Measurements from ENCODE around the gene PROCA1. TPM values are rescaled to one million over a fixed set of nuclear protein-coding genes. Genes with fewer than 3 reads are reported as not detected.

PROCA1 gene
- total and polyA plus RNA-seq, 2 of the 8 experiments (the other 6 are each of a cell fraction or from before 2014, with no cell fraction given), result 21.2 to 26.3 TPM

- no peak for TF ChIP-seq CHD7 (IDR thresholded peaks at IDR 0.05; ENCODE audit: insufficient replicate concordance, low read length)
- no peak for TF ChIP-seq CEBPB (IDR thresholded peaks at IDR 0.05; ENCODE audit: low read depth, low read length)
- TF ChIP-seq CHD1 (IDR thresholded peaks at IDR 0.05; ENCODE audit: low read depth, low read length), result no peak
- TF ChIP-seq TEAD4 (IDR thresholded peaks at IDR 0.05; ENCODE audit: low read depth, low read length), result no peak
- TF ChIP-seq ASH2L (IDR thresholded peaks at IDR 0.05; ENCODE audit: low read length), result no peak
Observed at GRCh38 chr17:28702752-28703150, 8.9 kb downstream of the PROCA1 start (continued).
